Neuronal stem cell (in vitro differentiated cells): ENCODE data around the gene CD300C.

Experiments
- DNase-seq: peaks from one replicate; pipeline ENCODE4 v3.0.0-alpha.2; 2013; ENCODE audit warnings: low spot score
- H2AFZ ChIP-seq: one replicate; pipeline ENCODE4 v1.6.1; 2013; ENCODE audit warnings: mild to moderate bottlenecking, low read length, inconsistent platforms
- H2AK5ac ChIP-seq: 2 replicates; pipeline ENCODE4 v1.6.1; 2013; ENCODE audit warnings: low read depth, mild to moderate bottlenecking, inconsistent platforms, low read length, moderate library complexity, mixed read lengths
- H2BK120ac ChIP-seq: 2 replicates; pipeline ENCODE4 v1.6.1; 2013; ENCODE audit warnings: low read depth, mild to moderate bottlenecking, inconsistent platforms, low read length, moderate library complexity, mixed read lengths
- H2BK12ac ChIP-seq: one replicate; pipeline ENCODE4 v1.6.1; 2013; ENCODE audit warnings: low read length, inconsistent platforms
- H2BK15ac ChIP-seq: 2 replicates; pipeline ENCODE4 v1.6.1; 2013; ENCODE audit warnings: mild to moderate bottlenecking, low read length, inconsistent platforms, mixed read lengths
- H2BK5ac ChIP-seq: one replicate; pipeline ENCODE4 v1.6.1; 2013; ENCODE audit warnings: inconsistent platforms, mild to moderate bottlenecking, low read length, moderate library complexity
- H3K14ac ChIP-seq: one replicate; pipeline ENCODE4 v1.6.1; 2013; ENCODE audit warnings: low read length, inconsistent platforms
- H3K18ac ChIP-seq: 2 replicates; pipeline ENCODE4 v1.6.1; 2013; ENCODE audit warnings: low read length, inconsistent platforms
- H3K23ac ChIP-seq: 2 replicates; pipeline ENCODE4 v1.6.1; 2013; ENCODE audit warnings: low read depth, mild to moderate bottlenecking, mixed read lengths, low read length, inconsistent platforms; ENCODE audit not compliant: poor library complexity
- H3K27ac ChIP-seq: replicated peaks from 3 replicates; pipeline ENCODE4 v1.5.1; 2013; ENCODE audit warnings: low read length, inconsistent platforms
- H3K27me3 ChIP-seq, 3 experiments: 2 replicates each; pipeline ENCODE4 v1.6.1; 2013; ENCODE audit warnings: low read length in 3 of 3, mild to moderate bottlenecking in 2 of 3, inconsistent platforms in 1 of 3, low read depth in 1 of 3, mixed read lengths in 1 of 3, moderate library complexity in 1 of 3; ENCODE audit not compliant: control insufficient read depth in 3 of 3, insufficient read depth in 3 of 3
- H3K36me3 ChIP-seq, 2 donors: replicated peaks in 1 of 2; 2 replicates each; pipeline ENCODE4 v1.6.1; 2013; ENCODE audit warnings: low read length in 2 of 2; ENCODE audit not compliant: control insufficient read depth in 2 of 2, insufficient read depth in 2 of 2
- H3K4ac ChIP-seq: 2 replicates; pipeline ENCODE4 v1.6.1; 2013; ENCODE audit warnings: inconsistent platforms, mild to moderate bottlenecking, low read length, moderate library complexity
- H3K4me1 ChIP-seq, 2 donors: 1 replicate in 1 of 2; 2 replicates in 1 of 2; pipeline ENCODE4 v1.6.1; 2013; ENCODE audit warnings: low read length in 2 of 2, low read depth in 1 of 2; ENCODE audit not compliant: control insufficient read depth in 2 of 2, insufficient read depth in 1 of 2
- H3K4me2 ChIP-seq: one replicate; pipeline ENCODE4 v1.6.1; 2013; ENCODE audit warnings: mild to moderate bottlenecking, low read length, inconsistent platforms; ENCODE audit not compliant: insufficient read depth, poor library complexity, severe bottlenecking
- H3K4me3 ChIP-seq, 2 donors: 2 replicates each; pipeline ENCODE4 v1.5.1; 2013; ENCODE audit warnings: low read length in 2 of 2, mild to moderate bottlenecking in 2 of 2, inconsistent platforms in 1 of 2, moderate library complexity in 1 of 2
- H3K79me1 ChIP-seq: one replicate; pipeline ENCODE4 v1.6.1; 2013; ENCODE audit warnings: low read depth, mild to moderate bottlenecking, inconsistent platforms, low read length, moderate library complexity
- H3K9ac ChIP-seq: one replicate; pipeline ENCODE4 v1.6.1; 2013; ENCODE audit warnings: mild to moderate bottlenecking, low read depth, low read length, inconsistent platforms; ENCODE audit not compliant: poor library complexity
- H3K9me3 ChIP-seq, 2 donors: replicated peaks in 1 of 2; 2 replicates each; pipeline versions ENCODE3 to v1.6.1; 2013; ENCODE audit warnings: low read length in 2 of 2, mild to moderate bottlenecking in 2 of 2, inconsistent platforms in 1 of 2, low read depth in 1 of 2, mixed read lengths in 1 of 2, moderate library complexity in 1 of 2; ENCODE audit not compliant: control insufficient read depth in 2 of 2, insufficient read depth in 1 of 2
- H4K8ac ChIP-seq: one replicate; pipeline ENCODE4 v1.6.1; 2013; ENCODE audit warnings: low read depth, mild to moderate bottlenecking, inconsistent platforms, low read length, moderate library complexity
- H4K91ac ChIP-seq: one replicate; pipeline ENCODE4 v1.6.1; 2013; ENCODE audit warnings: low read length, low read depth, mild to moderate bottlenecking, inconsistent platforms; ENCODE audit not compliant: poor library complexity
- WGBS, 2 donors: extraction: QIAGEN DNeasy Blood & Tissue Kit; methylation state at CpG; one replicate each; pipeline ENCODE4 v1.1.7; 2013; ENCODE audit warnings: missing lambda C conversion rate in 2 of 2, mixed read lengths in 1 of 2; ENCODE audit not compliant: insufficient read length in 2 of 2, insufficient replicate concordance in 1 of 2; ENCODE audit errors: extremely low coverage in 2 of 2; 5-methylcytosine and 5-hydroxymethylcytosine counted together

Gene CD300C

GRCh38 chr17:74531231-74531761 lies 14.6 kb downstream of the CD300C start, which contains the start of gene CD300LB:
Gene CD300LB, minus strand, starts transcription at chr17:74531475. Its CDS starts 125 bp downstream, at chr17:74531350.
- H4K8ac ChIP-seq = no peak within 1 kb of the TSS
- no peak within 1 kb of the TSS for H2BK12ac ChIP-seq
- no peaks in the 10 kb centered on the region for H3K4me1 ChIP-seq
- no peak within 1 kb of the TSS for H2BK5ac ChIP-seq
- H3K18ac ChIP-seq = no peak within 1 kb of the TSS
- H3K27me3 ChIP-seq = peaks cover 0 to 2% (median 0%) of the 10 kb centered on the region in 3 experiments
- H3K9ac ChIP-seq = no peak within 1 kb of the TSS
- no peak within 1 kb of the TSS for H3K14ac ChIP-seq
- H2BK15ac ChIP-seq = no peak within 1 kb of the TSS
- no peaks in the 10 kb centered on the region for H3K79me1 ChIP-seq
- no peak for DNase-seq
- WGBS, 2 donors = no CpG with 5 or more reads among the region's 10 CpGs
- H3K4me2 ChIP-seq = no peak within 1 kb of the TSS
- H3K36me3 ChIP-seq = no peaks in the 10 kb centered on the region
- no peak within 1 kb of the TSS for H3K4me3 ChIP-seq
- H3K27ac ChIP-seq = no peak within 1 kb of the TSS
- no peak within 1 kb of the TSS for H2AK5ac ChIP-seq
- H3K23ac ChIP-seq = no peak within 1 kb of the TSS
- H2BK120ac ChIP-seq = no peak within 1 kb of the TSS
- H3K4ac ChIP-seq = no peak within 1 kb of the TSS
- H3K9me3 ChIP-seq = no peaks in the 10 kb centered on the region
- H4K91ac ChIP-seq = no peak within 1 kb of the TSS
- H2AFZ ChIP-seq = no peak within 1 kb of the TSS

- Histone ChIP-seq H2BK5ac (no peak overlapping the region), H3K9me3 (no peaks in the 10 kb centered on the region), H3K18ac (no peak overlapping the region), H2AK5ac (no peak overlapping the region), H3K9ac (no peak overlapping the region), H3K14ac (no peak overlapping the region), H2BK120ac (no peak overlapping the region), H3K4me2 (no peak overlapping the region), H3K4me3 (no peak overlapping the region), H3K23ac (no peak overlapping the region), H2BK12ac (no peak overlapping the region), H3K36me3 (no peaks in the 10 kb centered on the region), H3K4ac (no peak overlapping the region), H3K79me1 (no peaks in the 10 kb centered on the region), H3K4me1 (no peaks in the 10 kb centered on the region), H3K27ac (no peak overlapping the region), H2AFZ (no peak overlapping the region), H2BK15ac (no peak overlapping the region), H4K8ac (no peak overlapping the region), H3K27me3 (peaks cover 0 to 2% (median 0%) of the 10 kb centered on the region in 3 experiments), H4K91ac (no peak overlapping the region)
- WGBS, 2 donors = no CpG with 5 or more reads among the region's 5 CpGs
- no peak for DNase-seq
Measured at GRCh38 chr17:74530831-74531150, 15.1 kb downstream of the CD300C start.

GRCh38 chr17:74529243-74529642 lies 16.7 kb downstream of the CD300C start:
- no peak overlapping the region for H4K8ac ChIP-seq
- H2AFZ ChIP-seq = no peak overlapping the region
- H3K27me3 ChIP-seq = peaks cover 0 to 2% (median 0%) of the 10 kb centered on the region in 3 experiments
- no peak overlapping the region for H2BK120ac ChIP-seq
- no peak overlapping the region for H4K91ac ChIP-seq
- H3K4me3 ChIP-seq = no peak overlapping the region
- no peak overlapping the region for H2AK5ac ChIP-seq
- no peak overlapping the region for H3K4ac ChIP-seq
- no peak for DNase-seq
- H3K9me3 ChIP-seq = no peaks in the 10 kb centered on the region
- H3K9ac ChIP-seq = no peak overlapping the region
- no CpG with 5 or more reads among the region's 5 CpGs for WGBS, 2 donors
- H2BK5ac ChIP-seq = no peak overlapping the region
- H2BK12ac ChIP-seq = no peak overlapping the region
- H3K79me1 ChIP-seq = no peaks in the 10 kb centered on the region
- no peak overlapping the region for H3K27ac ChIP-seq
- H3K36me3 ChIP-seq = no peaks in the 10 kb centered on the region
- no peak overlapping the region for H3K14ac ChIP-seq
- H3K23ac ChIP-seq = no peak overlapping the region
- no peak overlapping the region for H3K4me2 ChIP-seq
- H3K4me1 ChIP-seq = no peaks in the 10 kb centered on the region
- no peak overlapping the region for H2BK15ac ChIP-seq
- no peak overlapping the region for H3K18ac ChIP-seq

- Histone ChIP-seq H2BK120ac (no peak overlapping the region), H3K23ac (no peak overlapping the region), H4K91ac (no peak overlapping the region), H3K9me3 (no peaks in the 10 kb centered on the region), H3K4ac (no peak overlapping the region), H3K4me2 (no peak overlapping the region), H3K18ac (no peak overlapping the region), H3K14ac (no peak overlapping the region), H4K8ac (no peak overlapping the region), H3K27me3 (peaks cover 0 to 2% (median 0%) of the 10 kb centered on the region in 3 experiments), H3K4me1 (no peaks in the 10 kb centered on the region), H3K27ac (no peak overlapping the region), H3K79me1 (no peaks in the 10 kb centered on the region), H3K4me3 (no peak overlapping the region), H2BK5ac (no peak overlapping the region), H3K36me3 (no peaks in the 10 kb centered on the region), H3K9ac (no peak overlapping the region), H2BK15ac (no peak overlapping the region), H2AK5ac (no peak overlapping the region), H2AFZ (no peak overlapping the region), H2BK12ac (no peak overlapping the region)
- no CpG with 5 or more reads among the region's 8 CpGs for WGBS, 2 donors
- no peak for DNase-seq
Measured at GRCh38 chr17:74528491-74529199, 17.3 kb downstream of the CD300C start.
